Hepatocyte (in vitro differentiated cells): ENCODE measurements around the gene ANAPC2.

Experiments
- EZH2 ChIP-seq: fragments of 200-600 bp; sonication (generic); IDR thresholded peaks from 2 replicates; pipeline ENCODE4 v1.6.1; 2016; ENCODE audit warnings: antibody characterized with exemption, mild to moderate bottlenecking, borderline replicate concordance
- EZH2phosphoT487 ChIP-seq: fragments of 200-600 bp; sonication (generic); IDR thresholded peaks from one replicate; pipeline ENCODE4 v1.6.1; 2018; ENCODE audit warnings: antibody characterized with exemption, mild to moderate bottlenecking, low read depth, moderate library complexity; ENCODE audit not compliant: unreplicated experiment, severe bottlenecking
- TF ChIP-seq, protein P1 (sequence below): fragments of 200-600 bp; sonication (generic); IDR thresholded peaks from 2 replicates; pipeline ENCODE4 v1.5.1; 2016; ENCODE audit warnings: antibody characterized with exemption, mild to moderate bottlenecking; ENCODE audit not compliant: poor library complexity

DNA sequence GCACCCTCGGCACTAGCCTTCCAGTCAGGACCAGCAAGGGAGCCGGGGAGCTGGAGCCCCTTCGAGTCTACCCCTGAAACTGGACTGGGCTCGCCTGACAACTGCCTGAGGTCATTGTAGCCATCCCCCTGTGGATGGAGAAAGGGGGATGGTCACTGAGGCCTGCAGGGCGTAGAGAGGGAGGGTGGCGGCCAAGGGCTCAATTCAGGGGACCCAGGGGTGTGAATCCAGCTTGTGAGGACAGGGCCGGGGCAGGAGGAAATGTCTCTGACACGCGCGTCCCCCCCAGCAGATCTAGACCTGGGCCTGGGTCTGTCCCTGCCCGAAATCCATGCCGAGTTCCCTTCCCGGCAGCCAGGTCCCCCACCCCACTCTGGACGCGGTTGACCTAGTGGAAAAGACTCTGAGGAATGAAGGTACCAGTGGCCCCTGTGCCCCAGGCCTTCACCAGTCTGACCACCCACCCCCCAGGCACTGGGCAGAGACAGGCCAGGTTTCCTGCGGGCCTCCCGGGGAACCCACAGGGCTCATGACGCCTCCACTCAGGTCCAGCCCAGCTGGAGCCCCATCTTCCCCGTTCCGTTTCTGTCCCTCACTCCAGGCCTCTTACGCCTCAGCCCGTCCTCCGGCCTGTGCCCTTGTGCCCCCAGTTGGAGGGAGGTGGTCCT lies 43.1 kb upstream of the ANAPC2 start:
- TF ChIP-seq EZH2 = no peak
- TF ChIP-seq, protein P1, sequence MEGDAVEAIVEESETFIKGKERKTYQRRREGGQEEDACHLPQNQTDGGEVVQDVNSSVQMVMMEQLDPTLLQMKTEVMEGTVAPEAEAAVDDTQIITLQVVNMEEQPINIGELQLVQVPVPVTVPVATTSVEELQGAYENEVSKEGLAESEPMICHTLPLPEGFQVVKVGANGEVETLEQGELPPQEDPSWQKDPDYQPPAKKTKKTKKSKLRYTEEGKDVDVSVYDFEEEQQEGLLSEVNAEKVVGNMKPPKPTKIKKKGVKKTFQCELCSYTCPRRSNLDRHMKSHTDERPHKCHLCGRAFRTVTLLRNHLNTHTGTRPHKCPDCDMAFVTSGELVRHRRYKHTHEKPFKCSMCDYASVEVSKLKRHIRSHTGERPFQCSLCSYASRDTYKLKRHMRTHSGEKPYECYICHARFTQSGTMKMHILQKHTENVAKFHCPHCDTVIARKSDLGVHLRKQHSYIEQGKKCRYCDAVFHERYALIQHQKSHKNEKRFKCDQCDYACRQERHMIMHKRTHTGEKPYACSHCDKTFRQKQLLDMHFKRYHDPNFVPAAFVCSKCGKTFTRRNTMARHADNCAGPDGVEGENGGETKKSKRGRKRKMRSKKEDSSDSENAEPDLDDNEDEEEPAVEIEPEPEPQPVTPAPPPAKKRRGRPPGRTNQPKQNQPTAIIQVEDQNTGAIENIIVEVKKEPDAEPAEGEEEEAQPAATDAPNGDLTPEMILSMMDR = no peak
- TF ChIP-seq EZH2phosphoT487 = no peak
